H1 (cell line): ENCODE data around the gene SBF2. TPM values are rescaled to one million over a fixed set of nuclear protein-coding genes. Genes with fewer than 3 reads are reported as not detected.
A peak's percentile ranks its signal among the peaks of the same experiment; 100 is the strongest.

Experiments
- CTCF ChIA-PET: fragments of 300-600 bp; sonication (Branson Sonifier 250); formaldehyde crosslinking; loops from one replicate; lab custom pipeline; 2021; ENCODE audit not compliant: partially characterized antibody; lab: Charles Lee
- POLR2A ChIA-PET: fragments of 300-600 bp; sonication (Branson Sonifier 250); formaldehyde crosslinking; loops from one replicate; lab custom pipeline; 2021; ENCODE audit warnings: inconsistent platforms; ENCODE audit not compliant: partially characterized antibody; lab: Charles Lee
- DNase-seq, 2 experiments: peaks; one replicate each; pipeline versions ENCODE4 v3.0.0 to v3.0.0-alpha.2; 2010 to 2022; ENCODE audit warnings: low spot score in 2 of 2, low read depth in 1 of 2, mixed read lengths in 1 of 2
- FAIRE-seq: peaks from 2 replicates; lab custom pipeline; 2011; peaks lifted over from hg19 to GRCh38; lab: Jason Lieb, UNC
- H2AFZ ChIP-seq: 2 replicates; pipeline ENCODE4 v1.8.1; 2012; ENCODE audit warnings: low read length, inconsistent platforms
- H2AK5ac ChIP-seq: 2 replicates; pipeline ENCODE4 v1.6.1; 2013; ENCODE audit warnings: low read depth, low read length
- H2BK120ac ChIP-seq: replicated peaks from 2 replicates; pipeline ENCODE3; 2013; ENCODE audit warnings: low read depth, low read length, inconsistent platforms
- H2BK12ac ChIP-seq: 2 replicates; pipeline ENCODE4 v1.6.1; 2013; ENCODE audit warnings: low read depth, low read length
- H2BK15ac ChIP-seq: 2 replicates; pipeline ENCODE4 v1.6.1; 2013; ENCODE audit warnings: low read length
- H2BK20ac ChIP-seq: 2 replicates; pipeline ENCODE4 v1.6.1; 2013; ENCODE audit warnings: low read length
- H2BK5ac ChIP-seq: 2 replicates; pipeline ENCODE4 v1.6.1; 2013; ENCODE audit warnings: low read depth, low read length
- H3K14ac ChIP-seq: 2 replicates; pipeline ENCODE4 v1.6.1; 2013; ENCODE audit warnings: inconsistent platforms; ENCODE audit not compliant: insufficient read length
- H3K18ac ChIP-seq: 2 replicates; pipeline ENCODE4 v1.6.1; 2013; ENCODE audit warnings: low read length; ENCODE audit errors: extremely low read depth
- H3K23ac ChIP-seq: 2 replicates; pipeline ENCODE4 v1.6.1; 2013; ENCODE audit warnings: inconsistent platforms; ENCODE audit not compliant: insufficient read length
- H3K23me2 ChIP-seq: 2 replicates; pipeline ENCODE4 v1.6.1; 2013; ENCODE audit warnings: low read depth, low read length
- H3K27ac ChIP-seq: 2 replicates; pipeline ENCODE4 v1.6.1; 2011; ENCODE audit warnings: low read depth, low read length, inconsistent platforms
- H3K27me3 ChIP-seq, 4 experiments: replicated peaks in 1 of 4; 1 replicate in 1 of 4; 2 replicates in 3 of 4; pipeline versions ENCODE4 v1.6.1 to v1.8.1; 2011 to 2013; ENCODE audit warnings: low read length in 3 of 4, mild to moderate bottlenecking in 3 of 4, inconsistent platforms in 2 of 4, mixed read lengths in 2 of 4, moderate library complexity in 1 of 4; ENCODE audit not compliant: control insufficient read depth in 3 of 4, insufficient read depth in 3 of 4; ENCODE audit errors: extremely low read depth in 1 of 4
- H3K36me3 ChIP-seq, 4 experiments: 2 replicates each; pipeline versions ENCODE4 v1.6.1 to v1.8.1; 2011 to 2013; ENCODE audit warnings: mild to moderate bottlenecking in 4 of 4, low read length in 3 of 4, moderate library complexity in 2 of 4, control low read depth in 1 of 4, inconsistent platforms in 1 of 4; ENCODE audit not compliant: insufficient read depth in 4 of 4, control insufficient read depth in 2 of 4
- H3K4ac ChIP-seq: replicated peaks from 2 replicates; pipeline ENCODE3; 2013; ENCODE audit warnings: low read length, low read depth, mixed read lengths, inconsistent platforms; ENCODE audit not compliant: insufficient read length
- H3K4me1 ChIP-seq, 4 experiments: replicated peaks in 1 of 4; 1 replicate in 1 of 4; 2 replicates in 3 of 4; pipeline versions ENCODE4 v1.6.1 to v1.8.1; 2011 to 2013; ENCODE audit warnings: low read length in 3 of 4, inconsistent platforms in 2 of 4, mixed read lengths in 1 of 4; ENCODE audit not compliant: insufficient read depth in 4 of 4, control insufficient read depth in 3 of 4
- H3K4me2 ChIP-seq, 2 experiments: 2 replicates each; pipeline versions ENCODE4 v1.6.1 to v1.8.1; 2011 to 2013; ENCODE audit warnings: low read depth in 2 of 2, low read length in 2 of 2, control low read depth in 1 of 2, inconsistent platforms in 1 of 2, mild to moderate bottlenecking in 1 of 2; ENCODE audit not compliant: insufficient read depth in 1 of 2
- H3K4me3 ChIP-seq, 4 experiments: fragments of 200-600, 300-600 bp in 1 of 4; sonication (generic), shearing (Covaris generic), sonication (Bioruptor Twin) in 1 of 4; 2 replicates each; pipeline versions ENCODE4 v1.5.1 to v1.8.1; 2011 to 2016; ENCODE audit warnings: low read length in 4 of 4, low read depth in 3 of 4, control low read depth in 2 of 4, inconsistent platforms in 2 of 4, mild to moderate bottlenecking in 2 of 4, mixed read lengths in 1 of 4, moderate library complexity in 1 of 4; ENCODE audit not compliant: insufficient read depth in 2 of 4; ENCODE audit errors: extremely low read depth in 1 of 4
- H3K56ac ChIP-seq: replicated peaks from 2 replicates; pipeline ENCODE3; 2013; ENCODE audit warnings: low read depth, mild to moderate bottlenecking, mixed read lengths, low read length, inconsistent platforms; ENCODE audit not compliant: insufficient read length
- H3K79me1 ChIP-seq: 2 replicates; pipeline ENCODE4 v1.6.1; 2013; ENCODE audit warnings: low read depth, low read length, control low read depth
- H3K79me2 ChIP-seq, 2 experiments: 2 replicates each; pipeline versions ENCODE4 v1.6.1 to v1.8.1; 2012 to 2013; ENCODE audit warnings: low read length in 2 of 2, mild to moderate bottlenecking in 2 of 2, inconsistent platforms in 1 of 2; ENCODE audit not compliant: insufficient read depth in 2 of 2, control insufficient read depth in 1 of 2
- H3K9ac ChIP-seq, 4 experiments: replicated peaks in 1 of 4; 1 replicate in 1 of 4; 2 replicates in 3 of 4; pipeline versions ENCODE4 v1.6.1 to v1.8.1; 2011 to 2013; ENCODE audit warnings: low read depth in 3 of 4, low read length in 3 of 4, control low read depth in 2 of 4, mild to moderate bottlenecking in 2 of 4, moderate library complexity in 2 of 4, inconsistent platforms in 1 of 4; ENCODE audit errors: extremely low read depth in 1 of 4
- H3K9me3 ChIP-seq, 2 experiments: 2 replicates each; pipeline versions ENCODE4 v1.6.1 to v1.8.1; 2012 to 2013; ENCODE audit warnings: mild to moderate bottlenecking in 2 of 2, moderate library complexity in 2 of 2, control low read depth in 1 of 2, inconsistent platforms in 1 of 2, low read depth in 1 of 2, low read length in 1 of 2, mixed read lengths in 1 of 2; ENCODE audit not compliant: insufficient read depth in 2 of 2
- H4K20me1 ChIP-seq, 2 experiments: replicated peaks in 1 of 2; 2 replicates each; pipeline versions ENCODE3 to v1.8.1; 2011 to 2013; ENCODE audit warnings: inconsistent platforms in 2 of 2, low read length in 2 of 2, mild to moderate bottlenecking in 1 of 2; ENCODE audit not compliant: insufficient read depth in 2 of 2, control insufficient read depth in 1 of 2
- H4K5ac ChIP-seq: 2 replicates; pipeline ENCODE4 v1.6.1; 2013; ENCODE audit warnings: low read length, low read depth, mixed read lengths, inconsistent platforms; ENCODE audit not compliant: insufficient read length
- H4K8ac ChIP-seq: 2 replicates; pipeline ENCODE4 v1.8.0; 2013; ENCODE audit warnings: mild to moderate bottlenecking, moderate library complexity, low read length, inconsistent platforms; ENCODE audit not compliant: insufficient read depth; ENCODE audit errors: extremely low read depth
- H4K91ac ChIP-seq: replicated peaks from 2 replicates; pipeline ENCODE3; 2013; ENCODE audit warnings: low read length, mixed read lengths, inconsistent platforms; ENCODE audit not compliant: insufficient read length
- BCL11A ChIP-seq, 2 experiments: IDR thresholded peaks; one replicate each; pipeline ENCODE4 v1.6.1; 2011; ENCODE audit warnings: low read depth in 2 of 2, low read length in 2 of 2, mild to moderate bottlenecking in 2 of 2
- FOSL1 ChIP-seq: IDR thresholded peaks from 2 replicates; pipeline ENCODE4 v1.6.1; 2011; ENCODE audit warnings: mild to moderate bottlenecking, low read depth, low read length, moderate library complexity; ENCODE audit not compliant: insufficient read depth
- POU5F1 ChIP-seq: IDR thresholded peaks from 2 replicates; pipeline ENCODE4 v1.6.1; 2011; ENCODE audit warnings: low read depth, mild to moderate bottlenecking, low read length, moderate library complexity
- RXRA ChIP-seq: IDR thresholded peaks from 2 replicates; pipeline ENCODE4 v1.6.1; 2011; ENCODE audit warnings: low read depth, mild to moderate bottlenecking, low read length, moderate library complexity; ENCODE audit not compliant: insufficient read depth
- WGBS, 2 experiments: shearing (Covaris generic) in 1 of 2; methylation state at CpG; one replicate each; pipeline versions ENCODE4 v1.1.6 to v1.1.7; 2013 to 2015; ENCODE audit warnings: low lambda C conversion rate in 2 of 2, mixed read lengths in 2 of 2, inconsistent platforms in 1 of 2, low coverage in 1 of 2, missing lambda C conversion rate in 1 of 2; ENCODE audit not compliant: insufficient replicate concordance in 2 of 2, insufficient coverage in 1 of 2, insufficient read length in 1 of 2; ENCODE audit errors: extremely low coverage in 1 of 2, missing lambda C conversion rate in 1 of 2; 5-methylcytosine and 5-hydroxymethylcytosine counted together
- polyA plus RNA-seq, 7 experiments: library from polyadenylated mRNA; depleted of rRNA in 3 of 7; stranded (reverse) in 5 of 7; unstranded in 2 of 7; fragments of >200 nt in 5 of 7; fragments of 200-250 nt in 2 of 7; gene quantifications; 1 replicate in 5 of 7; 2 replicates in 1 of 7; 4 replicates in 1 of 7; pipeline versions ENCODE4 v1.2.1 to v1.2.3, GENCODE V29; 2011 to 2013; ENCODE audit warnings: missing spikeins in 2 of 7, mixed read lengths in 2 of 7
- total RNA-seq: library from RNA; stranded (reverse); fragmentation: NEBNext Ultra II Directional; extraction: Animal tissue kit (Norgen Biotek cat#: 25700); gene quantifications from 2 replicates; pipeline ENCODE4 v1.2.1, GENCODE V29; 2021

Gene SBF2
- total and polyA plus RNA-seq, 2 of the 8 experiments (the other 6 are each of a cell fraction or from before 2014, with no cell fraction given) = 36.7 to 50.5 TPM

GRCh38 chr11:10243896-10244575 is 50.0 kb downstream of the SBF2 start:
- peaks cover 0 to 45% of the 10 kb centered on the region in 2 experiments; a peak in 2 of 4 replicates for H3K79me2 ChIP-seq
- no peak overlapping the region for H3K4me3 ChIP-seq
- FAIRE-seq (peak; percentile 39), DNase-seq (no peak)
- H3K4ac ChIP-seq = no peak overlapping the region
- no peak overlapping the region for H3K18ac ChIP-seq
- H3K9ac ChIP-seq = no peak overlapping the region
- H2BK120ac ChIP-seq = no peak overlapping the region
- POLR2A ChIA-PET = interaction anchor here (0.6 kb wide), 1 partner anchor 333 kb away, joined by 3 read pairs; no protein-coding TSS in a partner anchor
- H2BK12ac ChIP-seq = no peak overlapping the region
- H3K27ac ChIP-seq = no peak overlapping the region
- no peak overlapping the region for H4K8ac ChIP-seq
- TF ChIP-seq BCL11A (IDR thresholded peaks at IDR 0.05; ENCODE audit: low read depth in 2 of 2, low read length in 2 of 2) (no peak), FOSL1 (no peak), RXRA (no peak), POU5F1 (no peak)
- H3K79me1 ChIP-seq = no peaks in the 10 kb centered on the region
- CTCF ChIA-PET = interaction anchor here (0.7 kb wide), 1 partner anchor 45 kb away, joined by 3 read pairs; no protein-coding TSS in a partner anchor
- H3K4me2 ChIP-seq = no peak overlapping the region
- no peak overlapping the region for H4K91ac ChIP-seq
- H4K20me1 ChIP-seq = no peaks in the 10 kb centered on the region
- H2AK5ac ChIP-seq = no peak overlapping the region
- H3K23ac ChIP-seq = no peak overlapping the region
- 91% methylated on average over 2 of the region's 2 CpGs; no CpG with 5 or more reads in 1 of the 2 experiments for WGBS, 2 experiments
- H4K5ac ChIP-seq = no peak overlapping the region
- H3K23me2 ChIP-seq = no peaks in the 10 kb centered on the region
- H3K4me1 ChIP-seq = no peaks in the 10 kb centered on the region; a peak in 1 of 7 replicates
- H3K9me3 ChIP-seq = peaks cover 7 to 8% of the 10 kb centered on the region in 2 experiments
- no peak overlapping the region for H3K14ac ChIP-seq
- H3K36me3 ChIP-seq = peaks cover 0 to 4% (median 2%) of the 10 kb centered on the region in 4 experiments; a peak in 3 of 8 replicates
- no peak overlapping the region for H2AFZ ChIP-seq
- no peak overlapping the region for H2BK5ac ChIP-seq
- no peak overlapping the region for H3K56ac ChIP-seq
- no peaks in the 10 kb centered on the region for H3K27me3 ChIP-seq
- H2BK15ac ChIP-seq = no peak overlapping the region
- H2BK20ac ChIP-seq = no peak overlapping the region
